Naive thymus-derived CD4-positive, alpha-beta T cell (primary cell): ENCODE measurements around the gene F8. TPM values are rescaled to one million over a fixed set of nuclear protein-coding genes. Genes with fewer than 3 reads are reported as not detected.
"Not testable (repeated sequence)": the region's sequence is repeated elsewhere in the genome, so short reads cannot be mapped to it uniquely, and the experiment has no call there.

ENCODE experiments used
- ATAC-seq: fragments of 150-1000 bp; cut with Tn5 transposase; 2 replicates; pipeline ENCODE4 v1.10.0; 2021; ENCODE audit warnings: mild to moderate bottlenecking, moderate library complexity
- CTCF ChIA-PET: fragments of 350-600 bp; sonication (Branson Sonifier 250); formaldehyde crosslinking; loops from one replicate; lab custom pipeline; 2021; ENCODE audit warnings: antibody characterized with exemption; lab: Charles Lee
- POLR2A ChIA-PET: fragments of 350-600 bp; sonication (Branson Sonifier 250); formaldehyde crosslinking; loops from one replicate; lab custom pipeline; 2021; ENCODE audit warnings: antibody characterized with exemption, inconsistent platforms; lab: Charles Lee
- DNase-seq, 9 donors: peaks; one replicate each; pipeline versions ENCODE4 v3.0.0 to v3.0.0-alpha.2; 2020 to 2022; ENCODE audit warnings: mixed read lengths in 1 of 9
- H3K27ac ChIP-seq: one replicate; pipeline ENCODE4 v1.7.0; 2013; ENCODE audit warnings: mild to moderate bottlenecking, low read depth, low read length, moderate library complexity
- H3K27me3 ChIP-seq, 2 donors: one replicate each; pipeline ENCODE4 v1.7.0; 2013; ENCODE audit warnings: low read length in 2 of 2, mild to moderate bottlenecking in 2 of 2, moderate library complexity in 2 of 2; ENCODE audit not compliant: control insufficient read depth in 2 of 2, insufficient read depth in 2 of 2
- H3K36me3 ChIP-seq, 3 experiments: 1 replicate in 2 of 3; 2 replicates in 1 of 3; pipeline ENCODE4 v1.7.0; 2013; ENCODE audit warnings: low read length in 3 of 3, mild to moderate bottlenecking in 3 of 3, moderate library complexity in 1 of 3; ENCODE audit not compliant: insufficient read depth in 3 of 3, control insufficient read depth in 2 of 3
- H3K4me1 ChIP-seq, 2 donors: one replicate each; pipeline ENCODE4 v1.7.0; 2013; ENCODE audit warnings: low read length in 2 of 2, mild to moderate bottlenecking in 2 of 2, moderate library complexity in 1 of 2; ENCODE audit not compliant: control insufficient read depth in 2 of 2, insufficient read depth in 2 of 2
- H3K4me3 ChIP-seq: 2 replicates; pipeline ENCODE4 v1.7.0; 2013; ENCODE audit warnings: mild to moderate bottlenecking, low read length
- H3K9me3 ChIP-seq, 3 experiments: 1 replicate in 2 of 3; 2 replicates in 1 of 3; pipeline ENCODE4 v1.7.0; 2013; ENCODE audit warnings: low read length in 3 of 3; ENCODE audit not compliant: control insufficient read depth in 2 of 3
- H3K27ac Mint-ChIP-seq, 9 donors: one replicate each; pipeline ENCODE4 v1.8.0; 2020 to 2022; ENCODE audit warnings: mixed read lengths in 9 of 9, mild to moderate bottlenecking in 8 of 9, moderate library complexity in 5 of 9, inconsistent platforms in 2 of 9
- H3K27me3 Mint-ChIP-seq, 5 donors: one replicate each; pipeline ENCODE4 v1.8.0; 2021 to 2022; ENCODE audit warnings: mixed read lengths in 5 of 5, mild to moderate bottlenecking in 1 of 5
- H3K36me3 Mint-ChIP-seq, 5 donors: one replicate each; pipeline ENCODE4 v1.8.0; 2020 to 2022; ENCODE audit warnings: mixed read lengths in 5 of 5, mild to moderate bottlenecking in 3 of 5, inconsistent platforms in 1 of 5
- H3K4me1 Mint-ChIP-seq, 7 donors: one replicate each; pipeline ENCODE4 v1.8.0; 2020 to 2022; ENCODE audit warnings: mixed read lengths in 7 of 7, mild to moderate bottlenecking in 3 of 7, inconsistent platforms in 1 of 7
- H3K4me3 Mint-ChIP-seq, 10 donors: one replicate each; pipeline ENCODE4 v1.8.0; 2020 to 2022; ENCODE audit warnings: mild to moderate bottlenecking in 10 of 10, mixed read lengths in 10 of 10, moderate library complexity in 6 of 10, inconsistent platforms in 2 of 10
- H3K9me3 Mint-ChIP-seq, 11 donors: one replicate each; pipeline ENCODE4 v1.8.0; 2020 to 2022; ENCODE audit warnings: mixed read lengths in 11 of 11, mild to moderate bottlenecking in 4 of 11, inconsistent platforms in 1 of 11, moderate library complexity in 1 of 11
- intact Hi-C, 2 donors: fragments of 100-400 bp; cut with micrococcal nuclease; formaldehyde crosslinking; loops; one replicate each; pipeline ENCODE4 v1.15.1; 2023
- polyA plus RNA-seq, 2 donors: library from polyadenylated mRNA; unstranded; fragments of 300-500 nt; fragmentation: Illumina TruSeq; gene quantifications; one replicate each; pipeline ENCODE4 v1.2.3, GENCODE V29; 2021
- total RNA-seq, 6 experiments: library from RNA in 5 of 6; stranded (reverse) in 5 of 6; gene quantifications; 1 replicate in 5 of 6; 2 replicates in 1 of 6; pipeline ENCODE4 v1.2.3 and lab custom pipeline; 2021 to 2026

F8 gene
- total and polyA plus RNA-seq, 7 experiments from 2014 or later: 0.61 to 5.7 (median 1.3) TPM

GRCh38 chrX:155006913-155007671 is 15.4 kb downstream of the F8 start:
- H3K36me3 ChIP-seq, H3K4me3 ChIP-seq, H3K27me3 Mint-ChIP-seq, H3K36me3 Mint-ChIP-seq, H3K27ac ChIP-seq, H3K4me3 Mint-ChIP-seq, intact Hi-C loops, H3K9me3 ChIP-seq, DNase-seq, H3K4me1 ChIP-seq, CTCF ChIA-PET, H3K4me1 Mint-ChIP-seq, ATAC-seq, H3K27ac Mint-ChIP-seq, POLR2A ChIA-PET, H3K27me3 ChIP-seq, H3K9me3 Mint-ChIP-seq: not testable (repeated sequence)

- H3K4me3 Mint-ChIP-seq, DNase-seq, H3K27me3 Mint-ChIP-seq, H3K9me3 Mint-ChIP-seq, CTCF ChIA-PET, intact Hi-C loops, H3K27ac Mint-ChIP-seq, H3K36me3 ChIP-seq, H3K27me3 ChIP-seq, ATAC-seq, H3K36me3 Mint-ChIP-seq, H3K27ac ChIP-seq, H3K4me3 ChIP-seq, H3K4me1 ChIP-seq, H3K9me3 ChIP-seq, H3K4me1 Mint-ChIP-seq: not testable (repeated sequence)
- POLR2A ChIA-PET: interaction anchor here (0.8 kb wide), 1 partner anchor 17 kb away, joined by 3 read pairs; no protein-coding TSS in a partner anchor
Measured at GRCh38 chrX:155006379-155006778, 16.1 kb downstream of the F8 start.

GRCh38 chrX:155005190-155005589 is 17.3 kb downstream of the F8 start:
- ATAC-seq: no peak
- H3K4me3 Mint-ChIP-seq: no peak overlapping the region
- CTCF ChIA-PET: no interaction called here
- Histone ChIP-seq H3K4me1 (no peaks in the 10 kb centered on the region), H3K4me3 (no peak overlapping the region), H3K9me3 (no peaks in the 10 kb centered on the region), H3K27ac (no peak overlapping the region), H3K27me3 (no peaks in the 10 kb centered on the region), H3K36me3 (no peaks in the 10 kb centered on the region)
- POLR2A ChIA-PET: no interaction called here
- H3K27ac Mint-ChIP-seq: no peak overlapping the region
- DNase-seq: no peak
- no peaks in the 10 kb centered on the region for H3K36me3 Mint-ChIP-seq
- intact Hi-C loops: no loop called here
- H3K9me3 Mint-ChIP-seq: peaks cover 0 to 5% (median 0%) of the 10 kb centered on the region in 11 donors
- peaks cover 0 to 5% (median 0%) of the 10 kb centered on the region in 5 donors for H3K27me3 Mint-ChIP-seq
- no peaks in the 10 kb centered on the region for H3K4me1 Mint-ChIP-seq

GRCh38 chrX:155001873-155002272 is 20.6 kb downstream of the F8 start:
- Mint-ChIP-seq H3K4me3 (no peak overlapping the region), H3K9me3 (peaks cover 0 to 5% (median 0%) of the 10 kb centered on the region in 11 donors), H3K27ac (no peak overlapping the region), H3K36me3 (no peaks in the 10 kb centered on the region), H3K4me1 (no peaks in the 10 kb centered on the region), H3K27me3 (peaks cover 0 to 7% (median 0%) of the 10 kb centered on the region in 5 donors)
- no peaks in the 10 kb centered on the region for H3K27me3 ChIP-seq
- no peaks in the 10 kb centered on the region for H3K4me1 ChIP-seq
- H3K4me3 ChIP-seq: no peak overlapping the region
- ChIA-PET POLR2A (no interaction called here), CTCF (no interaction called here)
- H3K9me3 ChIP-seq: no peaks in the 10 kb centered on the region
- no peak for ATAC-seq
- no peak overlapping the region for H3K27ac ChIP-seq
- H3K36me3 ChIP-seq: no peaks in the 10 kb centered on the region
- intact Hi-C loops: no loop called here
- no peak for DNase-seq

- no peak overlapping the region for H3K27ac ChIP-seq
- H3K9me3 ChIP-seq: no peaks in the 10 kb centered on the region
- H3K4me3 Mint-ChIP-seq: no peak overlapping the region
- H3K36me3 Mint-ChIP-seq: no peaks in the 10 kb centered on the region
- DNase-seq (no peak), ATAC-seq (no peak)
- H3K27me3 Mint-ChIP-seq: peaks cover 0 to 7% (median 0%) of the 10 kb centered on the region in 5 donors
- H3K4me3 ChIP-seq: no peak overlapping the region
- CTCF ChIA-PET: no interaction called here
- POLR2A ChIA-PET: no interaction called here
- intact Hi-C loops: no loop called here
- H3K9me3 Mint-ChIP-seq: peaks cover 0 to 5% (median 0%) of the 10 kb centered on the region in 11 donors
- no peak overlapping the region for H3K27ac Mint-ChIP-seq
- no peaks in the 10 kb centered on the region for H3K4me1 Mint-ChIP-seq
- no peaks in the 10 kb centered on the region for H3K27me3 ChIP-seq
- H3K4me1 ChIP-seq: no peaks in the 10 kb centered on the region
- no peaks in the 10 kb centered on the region for H3K36me3 ChIP-seq
Measured at GRCh38 chrX:155000841-155001240, 21.7 kb downstream of the F8 start.

- H3K27ac ChIP-seq: no peak overlapping the region
- Mint-ChIP-seq H3K9me3 (peaks cover 0 to 5% (median 0%) of the 10 kb centered on the region in 11 donors), H3K27me3 (peaks cover 0 to 7% (median 0%) of the 10 kb centered on the region in 5 donors), H3K27ac (no peak overlapping the region), H3K36me3 (no peaks in the 10 kb centered on the region), H3K4me3 (no peak overlapping the region), H3K4me1 (no peaks in the 10 kb centered on the region)
- DNase-seq (no peak), ATAC-seq (no peak)
- no peak overlapping the region for H3K4me3 ChIP-seq
- intact Hi-C loops: no loop called here
- no peaks in the 10 kb centered on the region for H3K27me3 ChIP-seq
- no peaks in the 10 kb centered on the region for H3K9me3 ChIP-seq
- no peaks in the 10 kb centered on the region for H3K36me3 ChIP-seq
- POLR2A ChIA-PET: no interaction called here
- CTCF ChIA-PET: no interaction called here
- no peaks in the 10 kb centered on the region for H3K4me1 ChIP-seq
Measured at GRCh38 chrX:154998204-154998880, 24.2 kb downstream of the F8 start.

GRCh38 chrX:154991476-154991875 is 31.0 kb downstream of the F8 start:
- no peaks in the 10 kb centered on the region for H3K4me1 ChIP-seq
- H3K36me3 ChIP-seq: no peaks in the 10 kb centered on the region
- ChIA-PET CTCF (no interaction called here), POLR2A (no interaction called here)
- H3K27ac ChIP-seq: no peak overlapping the region
- intact Hi-C loops: no loop called here
- H3K27me3 ChIP-seq: peaks cover 0 to 3% of the 10 kb centered on the region in 2 donors
- H3K9me3 Mint-ChIP-seq: no peaks in the 10 kb centered on the region
- ATAC-seq (no peak), DNase-seq (no peak)
- H3K4me3 ChIP-seq: no peak overlapping the region
- H3K36me3 Mint-ChIP-seq: no peaks in the 10 kb centered on the region
- H3K27ac Mint-ChIP-seq: no peak overlapping the region
- no peaks in the 10 kb centered on the region for H3K4me1 Mint-ChIP-seq
- no peak overlapping the region for H3K4me3 Mint-ChIP-seq
- H3K27me3 Mint-ChIP-seq: peaks cover 0 to 5% (median 0%) of the 10 kb centered on the region in 5 donors
- H3K9me3 ChIP-seq: no peaks in the 10 kb centered on the region
